WTC11 (cell line): ENCODE data around the gene MUC2. TPM values are rescaled to one million over a fixed set of nuclear protein-coding genes. Genes with fewer than 3 reads are reported as not detected.

Experiments
- ATAC-seq: fragments of 200-7000 bp; cut with Tn5 transposase; 2 replicates; pipeline ENCODE4 v1.10.0; 2021; ENCODE audit warnings: mild to moderate bottlenecking, moderate library complexity
- CTCF ChIA-PET: fragments of 300-600 bp; sonication (Branson Sonifier 250); formaldehyde crosslinking; loops from one replicate; lab custom pipeline; 2021; ENCODE audit warnings: antibody characterized with exemption; lab: Charles Lee
- POLR2A ChIA-PET: fragments of 350-600 bp; sonication (Branson Sonifier 250); formaldehyde crosslinking; loops from one replicate; lab custom pipeline; 2021; ENCODE audit warnings: antibody characterized with exemption; lab: Charles Lee
- DNase-seq: peaks from one replicate; pipeline ENCODE4 v3.0.0; 2021; ENCODE audit warnings: low spot score
- H3K27ac Mint-ChIP-seq: 2 replicates; pipeline ENCODE4 v1.8.0; 2021; ENCODE audit warnings: mixed read lengths
- H3K27me3 Mint-ChIP-seq: 2 replicates; pipeline ENCODE4 v1.8.0; 2021; ENCODE audit warnings: low read depth, mild to moderate bottlenecking, moderate library complexity, mixed read lengths
- H3K36me3 Mint-ChIP-seq: 2 replicates; pipeline ENCODE4 v1.8.0; 2021; ENCODE audit warnings: mixed read lengths
- H3K4me1 Mint-ChIP-seq: 2 replicates; pipeline ENCODE4 v1.8.0; 2022; ENCODE audit warnings: mixed read lengths
- H3K4me3 Mint-ChIP-seq: 2 replicates; pipeline ENCODE4 v1.8.0; 2021; ENCODE audit warnings: mild to moderate bottlenecking, moderate library complexity, mixed read lengths
- H3K9me3 Mint-ChIP-seq: 2 replicates; pipeline ENCODE4 v1.8.0; 2021; ENCODE audit warnings: mixed read lengths
- AR ChIP-seq: fragments of 250-450 bp; sonication (Bioruptor Pico); IDR thresholded peaks from 2 replicates; pipeline ENCODE4 v1.9.0; 2021; ENCODE audit warnings: mild to moderate bottlenecking
- ESRRA ChIP-seq: sonication (generic); formaldehyde crosslinking; IDR thresholded peaks from 2 replicates; pipeline ENCODE4 v1.8.1; 2022; ENCODE audit warnings: mild to moderate bottlenecking, missing genetic modification reagents, borderline replicate concordance
- FOXP1 ChIP-seq: sonication (generic); formaldehyde crosslinking; IDR thresholded peaks from 2 replicates; pipeline ENCODE4 v1.8.0; 2022; ENCODE audit warnings: missing genetic modification reagents, mild to moderate bottlenecking, moderate library complexity, borderline replicate concordance
- MYBL2 ChIP-seq: sonication (generic); formaldehyde crosslinking; IDR thresholded peaks from 2 replicates; pipeline ENCODE4 v1.8.1; 2023; ENCODE audit warnings: mild to moderate bottlenecking, moderate library complexity, missing genetic modification reagents
- TP53 ChIP-seq: sonication (generic); formaldehyde crosslinking; IDR thresholded peaks from 2 replicates; pipeline ENCODE4 v1.8.1; 2023; ENCODE audit warnings: mild to moderate bottlenecking, missing genetic modification reagents
- USF2 ChIP-seq: sonication (generic); formaldehyde crosslinking; IDR thresholded peaks from 2 replicates; pipeline ENCODE4 v1.8.1; 2023; ENCODE audit warnings: mild to moderate bottlenecking, missing genetic modification reagents, moderate library complexity
- ZNF219 ChIP-seq: sonication (generic); formaldehyde crosslinking; IDR thresholded peaks from 2 replicates; pipeline ENCODE4 v1.8.0; 2023; ENCODE audit warnings: missing genetic modification reagents, mild to moderate bottlenecking, borderline replicate concordance
- ZNF263 ChIP-seq: sonication (generic); formaldehyde crosslinking; IDR thresholded peaks from 2 replicates; pipeline ENCODE4 v1.8.1; 2022; ENCODE audit warnings: low read depth, mild to moderate bottlenecking, moderate library complexity, missing genetic modification reagents
- ZNF317 ChIP-seq: sonication (generic); formaldehyde crosslinking; IDR thresholded peaks from 2 replicates; pipeline ENCODE4 v1.8.1; 2023; ENCODE audit warnings: low read depth, mild to moderate bottlenecking, moderate library complexity, missing genetic modification reagents, borderline replicate concordance
- ZNF416 ChIP-seq: fragments of 250-450 bp; sonication (Bioruptor Pico); IDR thresholded peaks from 2 replicates; pipeline ENCODE4 v1.9.0; 2021; ENCODE audit warnings: mild to moderate bottlenecking, inconsistent platforms
- ZNF423 ChIP-seq: fragments of 250-450 bp; sonication (Bioruptor Pico); IDR thresholded peaks from 2 replicates; pipeline ENCODE4 v2.1.2; 2022; ENCODE audit warnings: mild to moderate bottlenecking, moderate library complexity
- ZNF532 ChIP-seq: fragments of 250-450 bp; sonication (Bioruptor Pico); IDR thresholded peaks from 2 replicates; pipeline ENCODE4 v1.9.0; 2021; ENCODE audit warnings: mild to moderate bottlenecking, borderline replicate concordance
- total RNA-seq: library from RNA; stranded (reverse); gene quantifications from 3 replicates; pipeline ENCODE4 v1.2.3, GENCODE V29; 2021
- TF ChIP-seq, protein P1 (sequence below): sonication (generic); formaldehyde crosslinking; IDR thresholded peaks from 2 replicates; pipeline ENCODE4 v1.8.0; 2023; ENCODE audit warnings: mild to moderate bottlenecking, missing genetic modification reagents
- TF ChIP-seq, protein P2 (sequence below): sonication (generic); formaldehyde crosslinking; IDR thresholded peaks from 2 replicates; pipeline ENCODE4 v1.8.1; 2023; ENCODE audit warnings: mild to moderate bottlenecking, missing genetic modification reagents
- TF ChIP-seq, protein P3 (sequence below): fragments of 250-450 bp; sonication (Bioruptor Pico); conservative IDR thresholded peaks from 2 replicates; pipeline ENCODE4 v1.9.0; 2021; ENCODE audit warnings: mild to moderate bottlenecking

MUC2 gene
- total RNA-seq, 1 experiment from 2014 or later: 0.22 TPM

- no peaks in the 10 kb centered on the region; the same call in none of the 2 replicates for H3K27me3 Mint-ChIP-seq
- H3K4me3 Mint-ChIP-seq: no peak overlapping the region
- H3K27ac Mint-ChIP-seq: no peak overlapping the region
- DNase-seq: no peak
- no peaks in the 10 kb centered on the region for H3K4me1 Mint-ChIP-seq
- ChIA-PET CTCF (interaction anchor here (0.6 kb wide), 2 partner anchors 149 to 194 kb away, joined by 3 read pairs; no protein-coding TSS in a partner anchor), POLR2A (no interaction called here)
- peaks cover 8% of the 10 kb centered on the region; the same call in 1 of the 2 replicates for H3K36me3 Mint-ChIP-seq
- peak; percentile 69 for ATAC-seq
- no peak for TF ChIP-seq TP53 (CRISPR knock-in tag)
- no peak for TF ChIP-seq ZNF423
- TF ChIP-seq ESRRA (CRISPR knock-in tag): no peak
- no peak for TF ChIP-seq ZNF532 (CRISPR knock-in tag)
- TF ChIP-seq ZNF317 (CRISPR knock-in tag): no peak
- no peak for TF ChIP-seq FOXP1 (CRISPR knock-in tag)
- TF ChIP-seq ZNF416 (CRISPR knock-in tag): no peak
- TF ChIP-seq, protein P1, sequence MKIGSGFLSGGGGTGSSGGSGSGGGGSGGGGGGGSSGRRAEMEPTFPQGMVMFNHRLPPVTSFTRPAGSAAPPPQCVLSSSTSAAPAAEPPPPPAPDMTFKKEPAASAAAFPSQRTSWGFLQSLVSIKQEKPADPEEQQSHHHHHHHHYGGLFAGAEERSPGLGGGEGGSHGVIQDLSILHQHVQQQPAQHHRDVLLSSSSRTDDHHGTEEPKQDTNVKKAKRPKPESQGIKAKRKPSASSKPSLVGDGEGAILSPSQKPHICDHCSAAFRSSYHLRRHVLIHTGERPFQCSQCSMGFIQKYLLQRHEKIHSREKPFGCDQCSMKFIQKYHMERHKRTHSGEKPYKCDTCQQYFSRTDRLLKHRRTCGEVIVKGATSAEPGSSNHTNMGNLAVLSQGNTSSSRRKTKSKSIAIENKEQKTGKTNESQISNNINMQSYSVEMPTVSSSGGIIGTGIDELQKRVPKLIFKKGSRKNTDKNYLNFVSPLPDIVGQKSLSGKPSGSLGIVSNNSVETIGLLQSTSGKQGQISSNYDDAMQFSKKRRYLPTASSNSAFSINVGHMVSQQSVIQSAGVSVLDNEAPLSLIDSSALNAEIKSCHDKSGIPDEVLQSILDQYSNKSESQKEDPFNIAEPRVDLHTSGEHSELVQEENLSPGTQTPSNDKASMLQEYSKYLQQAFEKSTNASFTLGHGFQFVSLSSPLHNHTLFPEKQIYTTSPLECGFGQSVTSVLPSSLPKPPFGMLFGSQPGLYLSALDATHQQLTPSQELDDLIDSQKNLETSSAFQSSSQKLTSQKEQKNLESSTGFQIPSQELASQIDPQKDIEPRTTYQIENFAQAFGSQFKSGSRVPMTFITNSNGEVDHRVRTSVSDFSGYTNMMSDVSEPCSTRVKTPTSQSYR (CRISPR knock-in tag): no peak
- peaks cover 13% of the 10 kb centered on the region for H3K9me3 Mint-ChIP-seq
These were observed 13.6 kb downstream of the MUC2 start for GRCh38 chr11:1087961-1088926.

DNA sequence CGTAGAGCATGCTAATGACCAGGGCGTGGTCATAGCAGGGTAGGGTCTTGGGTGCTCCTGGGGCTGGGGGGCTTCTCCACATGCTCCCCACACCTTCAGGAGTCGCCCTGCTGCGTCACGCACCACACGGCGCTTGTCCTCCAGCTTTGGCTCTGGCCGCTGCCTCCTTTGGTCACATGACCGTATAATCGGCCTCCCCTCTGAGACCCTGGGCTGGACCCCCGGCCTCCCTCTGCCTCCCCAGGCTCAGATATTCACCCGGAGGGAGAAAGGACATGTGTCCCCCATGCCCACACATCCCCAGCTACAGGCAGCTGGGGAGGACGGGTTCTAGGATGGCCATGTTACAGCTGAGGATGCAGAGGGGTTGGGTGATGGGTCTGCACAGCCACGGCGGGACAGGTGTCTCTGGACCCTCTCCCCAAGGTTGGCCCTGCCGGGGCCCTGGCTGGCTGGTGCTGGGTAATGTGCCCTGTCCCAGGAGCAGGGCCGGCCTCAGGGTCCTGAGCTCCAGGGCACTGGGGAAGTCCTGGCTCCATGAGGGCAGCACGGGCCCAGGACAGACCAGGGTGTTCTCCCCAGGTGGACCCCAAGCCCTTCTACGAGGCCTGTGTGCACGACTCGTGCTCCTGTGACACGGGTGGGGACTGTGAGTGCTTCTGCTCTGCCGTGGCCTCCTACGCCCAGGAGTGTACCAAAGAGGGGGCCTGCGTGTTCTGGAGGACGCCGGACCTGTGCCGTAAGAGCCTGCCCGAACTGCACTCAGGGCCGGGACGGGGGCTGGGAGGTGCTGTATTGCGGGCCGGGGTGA, 14.5 kb downstream of the MUC2 start:
- ChIA-PET CTCF (interaction anchor here (0.6 kb wide), 1 partner anchor 150 kb away, joined by 3 read pairs; no protein-coding TSS in a partner anchor), POLR2A (no interaction called here)
- TF ChIP-seq MYBL2: no peak
- peak; percentile 60 for TF ChIP-seq USF2
- TF ChIP-seq ZNF219: no peak
- no peak for TF ChIP-seq AR (CRISPR knock-in tag)
- no peak for TF ChIP-seq ESRRA (CRISPR knock-in tag)
- no peak for TF ChIP-seq ZNF263 (CRISPR knock-in tag)
- TF ChIP-seq, protein P2, sequence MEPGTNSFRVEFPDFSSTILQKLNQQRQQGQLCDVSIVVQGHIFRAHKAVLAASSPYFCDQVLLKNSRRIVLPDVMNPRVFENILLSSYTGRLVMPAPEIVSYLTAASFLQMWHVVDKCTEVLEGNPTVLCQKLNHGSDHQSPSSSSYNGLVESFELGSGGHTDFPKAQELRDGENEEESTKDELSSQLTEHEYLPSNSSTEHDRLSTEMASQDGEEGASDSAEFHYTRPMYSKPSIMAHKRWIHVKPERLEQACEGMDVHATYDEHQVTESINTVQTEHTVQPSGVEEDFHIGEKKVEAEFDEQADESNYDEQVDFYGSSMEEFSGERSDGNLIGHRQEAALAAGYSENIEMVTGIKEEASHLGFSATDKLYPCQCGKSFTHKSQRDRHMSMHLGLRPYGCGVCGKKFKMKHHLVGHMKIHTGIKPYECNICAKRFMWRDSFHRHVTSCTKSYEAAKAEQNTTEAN (CRISPR knock-in tag): no peak
- TF ChIP-seq, protein P3, sequence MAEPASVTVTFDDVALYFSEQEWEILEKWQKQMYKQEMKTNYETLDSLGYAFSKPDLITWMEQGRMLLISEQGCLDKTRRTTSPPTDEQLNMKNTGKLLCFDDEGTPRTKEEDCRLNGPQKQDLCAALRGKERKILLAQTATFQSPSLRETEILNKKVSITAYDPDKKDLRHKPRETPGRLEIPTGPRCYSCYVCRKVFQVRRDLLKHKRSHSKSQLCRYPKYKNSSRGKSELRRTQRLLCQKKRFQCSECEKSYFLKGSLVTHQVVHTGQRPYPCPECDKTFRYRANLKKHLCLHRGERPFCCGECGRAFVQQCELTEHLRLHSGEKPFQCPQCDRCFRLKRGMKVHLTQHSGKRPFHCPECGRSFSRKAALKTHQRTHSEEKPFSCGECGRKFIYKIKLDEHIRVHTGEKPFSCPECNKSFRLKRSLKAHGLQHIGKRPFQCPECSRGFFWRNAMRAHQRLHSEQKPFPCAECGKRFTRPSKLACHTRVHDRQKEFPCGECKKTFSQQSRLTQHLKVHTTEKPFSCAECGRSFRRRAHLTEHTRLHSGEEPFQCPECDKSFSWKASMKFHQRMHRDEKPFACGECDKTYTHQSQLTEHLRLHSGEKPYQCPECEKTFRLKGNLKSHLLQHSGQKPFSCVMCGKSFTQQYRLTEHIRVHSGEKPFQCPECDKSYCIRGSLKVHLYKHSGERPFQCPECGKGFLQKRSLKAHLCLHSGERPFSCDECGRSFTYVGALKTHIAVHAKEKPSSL (CRISPR knock-in tag): no peak
- Mint-ChIP-seq H3K9me3 (peaks cover 13% of the 10 kb centered on the region), H3K4me3 (no peak overlapping the region), H3K27ac (no peak overlapping the region), H3K36me3 (peaks cover 8% of the 10 kb centered on the region; the same call in 1 of the 2 replicates), H3K4me1 (no peaks in the 10 kb centered on the region), H3K27me3 (no peaks in the 10 kb centered on the region; the same call in none of the 2 replicates)
- ATAC-seq (no peak), DNase-seq (no peak)
